ENCODE data around the gene ADAMTS17.

DNA sequence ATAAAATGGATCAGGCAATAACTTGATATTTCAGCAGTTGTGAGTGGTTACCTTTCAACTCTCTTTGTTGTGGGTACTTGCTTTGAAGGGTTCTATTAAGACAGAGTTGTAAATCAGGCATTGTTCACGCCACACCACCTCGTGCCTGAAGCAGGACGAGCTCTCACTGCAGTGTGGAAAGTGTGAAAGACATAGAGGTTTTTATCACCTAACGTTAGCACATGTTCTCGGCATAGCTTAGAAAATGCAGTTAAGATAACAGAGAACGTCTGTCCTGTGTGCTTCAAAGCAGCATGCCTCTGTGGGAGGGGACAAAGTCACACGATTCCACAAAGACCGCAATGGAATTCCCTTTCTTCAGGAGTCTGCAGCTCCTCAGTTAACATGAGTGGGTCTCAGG lies 7.8 kb downstream of the ADAMTS17 start:
- TF ChIP-seq, protein P1, sequence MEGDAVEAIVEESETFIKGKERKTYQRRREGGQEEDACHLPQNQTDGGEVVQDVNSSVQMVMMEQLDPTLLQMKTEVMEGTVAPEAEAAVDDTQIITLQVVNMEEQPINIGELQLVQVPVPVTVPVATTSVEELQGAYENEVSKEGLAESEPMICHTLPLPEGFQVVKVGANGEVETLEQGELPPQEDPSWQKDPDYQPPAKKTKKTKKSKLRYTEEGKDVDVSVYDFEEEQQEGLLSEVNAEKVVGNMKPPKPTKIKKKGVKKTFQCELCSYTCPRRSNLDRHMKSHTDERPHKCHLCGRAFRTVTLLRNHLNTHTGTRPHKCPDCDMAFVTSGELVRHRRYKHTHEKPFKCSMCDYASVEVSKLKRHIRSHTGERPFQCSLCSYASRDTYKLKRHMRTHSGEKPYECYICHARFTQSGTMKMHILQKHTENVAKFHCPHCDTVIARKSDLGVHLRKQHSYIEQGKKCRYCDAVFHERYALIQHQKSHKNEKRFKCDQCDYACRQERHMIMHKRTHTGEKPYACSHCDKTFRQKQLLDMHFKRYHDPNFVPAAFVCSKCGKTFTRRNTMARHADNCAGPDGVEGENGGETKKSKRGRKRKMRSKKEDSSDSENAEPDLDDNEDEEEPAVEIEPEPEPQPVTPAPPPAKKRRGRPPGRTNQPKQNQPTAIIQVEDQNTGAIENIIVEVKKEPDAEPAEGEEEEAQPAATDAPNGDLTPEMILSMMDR (IDR thresholded peaks at IDR 0.05; ENCODE audit: poor library complexity), result no peak
- TF ChIP-seq EZH2 (IDR thresholded peaks at IDR 0.05; ENCODE audit: borderline replicate concordance) (no peak), EZH2phosphoT487 (IDR thresholded peaks at IDR 0.05; ENCODE audit: low read depth, severe bottlenecking, unreplicated experiment) (no peak)

Data from hepatocyte (in vitro differentiated cells).